ENCODE measurements around the gene DISP2.

DNA sequence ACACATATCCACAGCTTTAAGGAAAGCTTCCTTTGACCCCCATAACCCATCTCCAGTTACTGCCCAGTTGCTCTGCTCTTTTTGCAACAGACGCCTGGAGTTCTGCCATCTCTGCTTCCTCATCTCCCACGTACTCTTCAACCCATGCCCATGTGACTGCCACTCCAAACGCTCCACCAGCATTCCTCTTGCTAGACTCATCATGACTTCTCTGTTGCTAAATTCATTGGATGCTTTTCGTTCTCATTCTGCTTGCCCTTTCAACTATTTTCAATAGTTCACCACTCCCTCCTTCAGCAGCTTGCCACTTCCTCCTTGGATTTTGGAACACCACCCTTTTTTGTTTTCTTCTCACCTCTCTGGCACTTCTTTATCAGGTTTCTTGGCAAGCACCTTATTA, 21.8 kb downstream of the DISP2 start:
- TF ChIP-seq, protein P1, sequence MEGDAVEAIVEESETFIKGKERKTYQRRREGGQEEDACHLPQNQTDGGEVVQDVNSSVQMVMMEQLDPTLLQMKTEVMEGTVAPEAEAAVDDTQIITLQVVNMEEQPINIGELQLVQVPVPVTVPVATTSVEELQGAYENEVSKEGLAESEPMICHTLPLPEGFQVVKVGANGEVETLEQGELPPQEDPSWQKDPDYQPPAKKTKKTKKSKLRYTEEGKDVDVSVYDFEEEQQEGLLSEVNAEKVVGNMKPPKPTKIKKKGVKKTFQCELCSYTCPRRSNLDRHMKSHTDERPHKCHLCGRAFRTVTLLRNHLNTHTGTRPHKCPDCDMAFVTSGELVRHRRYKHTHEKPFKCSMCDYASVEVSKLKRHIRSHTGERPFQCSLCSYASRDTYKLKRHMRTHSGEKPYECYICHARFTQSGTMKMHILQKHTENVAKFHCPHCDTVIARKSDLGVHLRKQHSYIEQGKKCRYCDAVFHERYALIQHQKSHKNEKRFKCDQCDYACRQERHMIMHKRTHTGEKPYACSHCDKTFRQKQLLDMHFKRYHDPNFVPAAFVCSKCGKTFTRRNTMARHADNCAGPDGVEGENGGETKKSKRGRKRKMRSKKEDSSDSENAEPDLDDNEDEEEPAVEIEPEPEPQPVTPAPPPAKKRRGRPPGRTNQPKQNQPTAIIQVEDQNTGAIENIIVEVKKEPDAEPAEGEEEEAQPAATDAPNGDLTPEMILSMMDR (conservative IDR thresholded peaks at IDR 0.05; ENCODE audit: low read length): no peak
- no peak for TF ChIP-seq EZH2phosphoT487 (IDR thresholded peaks at IDR 0.05; ENCODE audit: borderline replicate concordance)
